Renal cortex interstitium (tissue), 11 donors: ENCODE data around the gene ZCCHC12. TPM values are rescaled to one million over a fixed set of nuclear protein-coding genes. Genes with fewer than 3 reads are reported as not detected.
A peak's percentile ranks its signal among the peaks of the same experiment; 100 is the strongest.

ENCODE experiments used
- DNase-seq, 11 donors: peaks; one replicate each; pipeline ENCODE4 v3.0.0-alpha.2; 2013; ENCODE audit warnings: low read depth in 9 of 11, low spot score in 4 of 11; ENCODE audit errors: extremely low read depth in 1 of 11
- polyA plus RNA-seq, 3 donors: library from polyadenylated mRNA; unstranded; fragments of 120-200 nt; gene quantifications; one replicate each; pipeline ENCODE4 v1.2.1, GENCODE V29; 2013; ENCODE audit not compliant: insufficient read length in 3 of 3

The ZCCHC12 gene
- polyA plus RNA-seq, 3 donors, result 0.62 to 1.2 (median 1.1) TPM

- DNase-seq, result no peak
Observed at GRCh38 chrX:118862091-118862490, 38.5 kb downstream of the ZCCHC12 start.

- no peak for DNase-seq
Observed at GRCh38 chrX:118862979-118863378, 39.4 kb downstream of the ZCCHC12 start.

DNA sequence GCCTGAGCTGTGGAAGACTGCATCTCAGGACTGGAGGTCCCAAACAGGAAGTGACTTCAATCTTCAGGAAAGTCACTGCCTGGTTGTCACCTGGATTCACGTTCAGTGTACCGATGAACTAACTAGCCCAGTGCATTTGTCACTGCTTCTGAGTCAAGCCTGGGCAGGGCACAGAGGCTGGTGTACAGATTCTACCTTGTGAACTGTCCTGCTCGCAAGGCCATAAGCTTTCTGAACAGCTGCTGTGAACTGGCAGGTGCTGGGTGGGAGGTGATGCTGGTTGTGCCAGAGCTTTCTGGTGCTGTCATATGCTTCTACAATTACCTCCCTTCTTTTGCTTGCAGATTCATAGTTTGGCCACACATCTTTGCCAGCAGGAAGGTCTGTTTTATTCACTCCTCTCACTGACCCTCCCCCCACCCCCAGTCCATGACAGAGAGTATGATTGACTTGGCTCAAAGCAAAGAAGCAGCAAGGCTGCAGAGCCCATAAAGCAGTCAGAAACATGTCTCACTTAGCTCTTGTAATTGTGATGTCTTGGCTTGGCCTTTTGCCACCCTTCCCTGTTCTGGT is 40.5 kb downstream of the ZCCHC12 start:
- DNase-seq, result no peak

DNA sequence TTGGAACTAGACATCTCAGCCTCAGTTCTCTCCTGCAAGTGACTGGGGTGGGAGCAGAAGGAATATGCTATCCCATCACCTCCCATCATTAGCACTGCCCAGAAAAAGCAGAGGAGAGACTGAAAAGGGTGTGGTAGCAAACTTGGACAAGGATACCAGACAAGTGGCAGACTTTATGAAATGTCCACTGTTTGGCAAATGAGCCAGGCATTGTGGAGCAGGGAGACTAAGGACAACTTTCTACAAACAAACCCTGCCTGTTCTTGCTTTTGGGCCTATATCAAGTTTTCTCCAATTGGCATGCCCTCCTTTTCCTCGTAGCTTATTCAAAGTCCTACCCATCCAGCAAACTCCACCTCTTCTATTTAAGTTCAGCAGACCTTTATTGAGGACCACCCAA is 41.6 kb downstream of the ZCCHC12 start:
- DNase-seq, result no peak

- DNase-seq, result peak in 3 of 11 donors; percentile 5 to 13 (median 13)
Observed at GRCh38 chrX:118867251-118867650, 43.6 kb downstream of the ZCCHC12 start.

GRCh38 chrX:118872102-118872566 is 48.5 kb downstream of the ZCCHC12 start:
- DNase-seq, result no peak

Other genes starting within 250 kb of the ZCCHC12 start
- 10 to 100 TPM; 50.6 to 69.6 (median 54.5) TPM for gene IL13RA1, start 96.2 kb upstream of the ZCCHC12 start, polyA plus RNA-seq
- gene LONRF3, start 150.8 kb downstream of the ZCCHC12 start, polyA plus RNA-seq, result under 1 TPM; 0.85 to 1.00 (median 1.00) TPM
- not detected for gene CT47C1, start 249.2 kb downstream of the ZCCHC12 start, polyA plus RNA-seq